Pancreas (tissue), 10 donors: ENCODE data around the gene VASN. TPM values are rescaled to one million over a fixed set of nuclear protein-coding genes. Genes with fewer than 3 reads are reported as not detected.

Source experiments
- ATAC-seq, 4 donors: fragments of 200-7000 bp; cut with Tn5 transposase; one replicate each; pipeline versions ENCODE4 v1.8.0 to v1.9.1; 2020; ENCODE audit warnings: mild to moderate bottlenecking in 4 of 4, moderate library complexity in 4 of 4
- DNase-seq, 6 donors: peaks; one replicate each; pipeline ENCODE4 v3.0.0-alpha.2; 2020
- FAIRE-seq: peaks from 2 replicates; lab custom pipeline; 2012; peaks lifted over from hg19 to GRCh38; lab: Jason Lieb, UNC
- H3K27ac ChIP-seq, 4 donors: fragments of 200-600 bp; sonication (generic); 1 replicate in 3 of 4; 2 replicates in 1 of 4; pipeline versions ENCODE4 v1.5.0 to v1.8.0; 2020
- H3K27me3 ChIP-seq, 4 donors: fragments of 200-600 bp; one replicate each; pipeline ENCODE4 v1.8.0; 2021
- H3K36me3 ChIP-seq, 3 donors: fragments of 200-600 bp; sonication (generic) in 1 of 3; one replicate each; pipeline versions ENCODE4 v1.5.0 to v1.8.0; 2020 to 2021
- H3K4me1 ChIP-seq, 3 donors: fragments of 200-600 bp; one replicate each; pipeline ENCODE4 v1.8.0; 2021
- H3K4me3 ChIP-seq, 4 donors: fragments of 200-600 bp; sonication (generic) in 2 of 4; one replicate each; pipeline versions ENCODE4 v1.5.0 to v1.8.0; 2020 to 2021
- H3K9me3 ChIP-seq, 4 donors: fragments of 200-600 bp; one replicate each; pipeline ENCODE4 v1.8.0; 2021
- CTCF ChIP-seq, 4 donors: fragments of 200-600 bp; sonication (generic) in 3 of 4; IDR thresholded peaks; one replicate each; pipeline versions ENCODE4 v1.5.0 to v1.8.0; 2021; ENCODE audit warnings: antibody characterized with exemption in 4 of 4
- WGBS, 2 donors: extraction: QIAGEN DNeasy Blood & Tissue Kit; methylation state at CpG; one replicate each; pipeline ENCODE4 v1.1.7; 2013; 5-methylcytosine and 5-hydroxymethylcytosine counted together
- intact Hi-C, 3 donors: fragments of 100-400 bp; cut with DNase I; formaldehyde crosslinking; loops; one replicate each; pipeline versions ENCODE4 v1.11.1 to v1.14.2; 2022
- polyA plus RNA-seq, 2 donors: library from polyadenylated mRNA; stranded (reverse); fragments of 200-250 nt; gene quantifications; one replicate each; pipeline ENCODE4 v1.2.3, GENCODE V29; 2013
- total RNA-seq, 6 donors: library from RNA; stranded (reverse); fragmentation: NEBNext Ultra II Directional in 4 of 6; extraction: Animal tissue kit (Norgen Biotek cat#: 25700) in 4 of 6; gene quantifications; one replicate each; pipeline versions ENCODE4 v1.2.1 to v1.2.4, GENCODE V29; 2021 to 2023
- donor health status: healthy with polysubstance abuse.
- donor health status: DM: no; HTN: no; CAD: no; lungs with moderate emphysema.
- donor health status: DM: no; HTN: no; CAD: no.
- donor health status: control.
- donor health status: control.
- donor health status: Bipolar disorder and iron deficiency.
- donor health status: DM: yes; HTN: yes; CAD: no.
- donor health status: DM: no; HTN: no; CAD: no.
- donor health status: DM: no; HTN: no; CAD: no.
- donor health status: DM: yes; HTN: yes; CAD: no.

The VASN gene
- total and polyA plus RNA-seq, 8 donors: 3.1 to 14.8 (median 8.5) TPM

- H3K27ac ChIP-seq: no peak overlapping the region
- ATAC-seq: peak in 2 of 4 donors; percentile 4 to 5
- intact Hi-C loops: loop anchor here in 2 of 3 donors (5.0 to 10.0 kb wide), 2 partner anchors 53 to 131 kb away; no protein-coding TSS in a partner anchor
- peaks cover 0 to 19% (median 3%) of the 10 kb centered on the region in 3 donors for H3K36me3 ChIP-seq
- no peaks in the 10 kb centered on the region for H3K4me1 ChIP-seq
- H3K27me3 ChIP-seq: no peaks in the 10 kb centered on the region
- no peak for FAIRE-seq
- no peaks in the 10 kb centered on the region for H3K9me3 ChIP-seq
- WGBS, 2 donors: 92% methylated on average over 12 of the region's 12 CpGs
- DNase-seq: peak in 3 of 6 donors; percentile 33 to 75 (median 58)
- no peak for TF ChIP-seq CTCF (IDR thresholded peaks at IDR 0.05)
- H3K4me3 ChIP-seq: no peak overlapping the region
Measured at GRCh38 chr16:4338125-4338582, 33.5 kb upstream of the VASN start.

- no peak for TF ChIP-seq CTCF (IDR thresholded peaks at IDR 0.05)
- WGBS, 2 donors: 87 to 88% methylated on average over 9 to 10 of the region's 10 CpGs
- DNase-seq (peak in 3 of 6 donors; percentile 35 to 76 (median 52)), ATAC-seq (no peak), FAIRE-seq (no peak)
- intact Hi-C loops: loop anchor here in 2 of 3 donors (5.0 to 10.0 kb wide), 2 partner anchors 54 to 132 kb away; no protein-coding TSS in a partner anchor
- no peaks in the 10 kb centered on the region for H3K4me1 ChIP-seq
- H3K36me3 ChIP-seq: peaks cover 0 to 19% (median 0%) of the 10 kb centered on the region in 3 donors
- no peak overlapping the region for H3K27ac ChIP-seq
- no peaks in the 10 kb centered on the region for H3K9me3 ChIP-seq
- no peak overlapping the region for H3K4me3 ChIP-seq
- H3K27me3 ChIP-seq: no peaks in the 10 kb centered on the region
Measured at GRCh38 chr16:4338712-4339299, 32.8 kb upstream of the VASN start.

GRCh38 chr16:4339455-4339854, 32.2 kb upstream of the VASN start:
- Histone ChIP-seq H3K9me3 (no peaks in the 10 kb centered on the region), H3K4me3 (no peak overlapping the region), H3K4me1 (no peaks in the 10 kb centered on the region), H3K27me3 (no peaks in the 10 kb centered on the region), H3K27ac (no peak overlapping the region), H3K36me3 (peaks cover 0 to 19% (median 0%) of the 10 kb centered on the region in 3 donors)
- DNase-seq (no peak), FAIRE-seq (no peak), ATAC-seq (no peak)
- intact Hi-C loops: loop anchor here in 2 of 3 donors (5.0 to 10.0 kb wide), 2 partner anchors 55 to 132 kb away; no protein-coding TSS in a partner anchor
- 81 to 85% methylated on average over 10 of the region's 10 CpGs for WGBS, 2 donors
- TF ChIP-seq CTCF (IDR thresholded peaks at IDR 0.05): no peak

GRCh38 chr16:4339909-4340308, 31.7 kb upstream of the VASN start:
- WGBS, 2 donors: 64 to 76% methylated on average over 14 of the region's 14 CpGs
- intact Hi-C loops: loop anchor here in 2 of 3 donors (5.0 to 10.0 kb wide), 2 partner anchors 55 to 133 kb away; no protein-coding TSS in a partner anchor
- H3K36me3 ChIP-seq: peaks cover 0 to 19% (median 0%) of the 10 kb centered on the region in 3 donors
- no peak overlapping the region for H3K4me3 ChIP-seq
- no peaks in the 10 kb centered on the region for H3K27me3 ChIP-seq
- ATAC-seq: peak in 2 of 4 donors; percentile 6 to 8
- no peak for FAIRE-seq
- peaks cover 0 to under 1% (median 0%) of the 10 kb centered on the region in 3 donors for H3K4me1 ChIP-seq
- no peak overlapping the region for H3K27ac ChIP-seq
- DNase-seq: peak in 3 of 6 donors; percentile 60 to 80 (median 64)
- H3K9me3 ChIP-seq: no peaks in the 10 kb centered on the region
- no peak for TF ChIP-seq CTCF (IDR thresholded peaks at IDR 0.05)

- peaks cover under 1 to 6% (median 1%) of the 10 kb centered on the region in 3 donors for H3K4me1 ChIP-seq
- DNase-seq: no peak
- WGBS, 2 donors: 92 to 97% methylated on average over 6 of the region's 6 CpGs
- H3K9me3 ChIP-seq: no peaks in the 10 kb centered on the region
- H3K27me3 ChIP-seq: no peaks in the 10 kb centered on the region
- peaks cover 0 to 19% (median 0%) of the 10 kb centered on the region in 3 donors for H3K36me3 ChIP-seq
- H3K27ac ChIP-seq: no peak overlapping the region
- TF ChIP-seq CTCF (IDR thresholded peaks at IDR 0.05): no peak
- no peak for ATAC-seq
- H3K4me3 ChIP-seq: no peak overlapping the region
- no peak for FAIRE-seq
- intact Hi-C loops: no loop called here
Measured at GRCh38 chr16:4340443-4340842, 31.2 kb upstream of the VASN start.
